H9 (cell line): ENCODE data around the gene C19orf73. TPM values are rescaled to one million over a fixed set of nuclear protein-coding genes. Genes with fewer than 3 reads are reported as not detected.
A peak's percentile ranks its signal among the peaks of the same experiment; 100 is the strongest.

Experiments used
- DNase-seq: peaks from one replicate; pipeline ENCODE4 v3.0.0-alpha.2; 2017
- H2AFZ ChIP-seq: one replicate; pipeline ENCODE4 v1.6.1; 2013; ENCODE audit warnings: mild to moderate bottlenecking, low read length, control low read depth, moderate library complexity
- H2AK5ac ChIP-seq: 2 replicates; pipeline ENCODE4 v1.6.1; 2013; ENCODE audit warnings: low read length, control low read depth, mixed read lengths; ENCODE audit not compliant: insufficient read length
- H2BK120ac ChIP-seq: one replicate; pipeline ENCODE4 v1.6.1; 2013; ENCODE audit warnings: low read depth, mild to moderate bottlenecking, low read length, control low read depth, inconsistent platforms; ENCODE audit not compliant: poor library complexity, severe bottlenecking
- H2BK12ac ChIP-seq: 2 replicates; pipeline ENCODE4 v1.6.1; 2013; ENCODE audit warnings: low read length, control low read depth, mixed read lengths, low read depth; ENCODE audit not compliant: insufficient read length
- H2BK15ac ChIP-seq: 2 replicates; pipeline ENCODE4 v1.6.1; 2013; ENCODE audit warnings: low read depth, low read length, control low read depth
- H2BK20ac ChIP-seq: one replicate; pipeline ENCODE4 v1.6.1; 2013; ENCODE audit warnings: low read depth, mild to moderate bottlenecking, low read length, control low read depth, inconsistent platforms; ENCODE audit not compliant: poor library complexity, severe bottlenecking
- H2BK5ac ChIP-seq: 2 replicates; pipeline ENCODE4 v1.6.1; 2013; ENCODE audit warnings: low read length, control low read depth, mixed read lengths; ENCODE audit not compliant: insufficient read length
- H3K14ac ChIP-seq: 2 replicates; pipeline ENCODE4 v1.6.1; 2013; ENCODE audit warnings: low read length, control low read depth; ENCODE audit not compliant: insufficient read depth
- H3K18ac ChIP-seq: 2 replicates; pipeline ENCODE4 v1.6.1; 2013; ENCODE audit warnings: low read depth, mild to moderate bottlenecking, mixed read lengths, low read length, control low read depth; ENCODE audit not compliant: insufficient read length
- H3K23ac ChIP-seq: 2 replicates; pipeline ENCODE4 v1.6.1; 2013; ENCODE audit warnings: low read length, control low read depth, mixed read lengths, low read depth; ENCODE audit not compliant: insufficient read length
- H3K23me2 ChIP-seq: 2 replicates; pipeline ENCODE4 v1.6.1; 2013; ENCODE audit warnings: low read depth, mild to moderate bottlenecking, mixed read lengths, low read length, control low read depth; ENCODE audit not compliant: insufficient read length, poor library complexity, severe bottlenecking
- H3K27ac ChIP-seq: 2 replicates; pipeline ENCODE4 v1.5.1; 2013; ENCODE audit warnings: low read length, control low read depth, mixed read lengths, low read depth; ENCODE audit not compliant: insufficient read length
- H3K27me3 ChIP-seq: 2 replicates; pipeline ENCODE4 v1.6.1; 2013; ENCODE audit warnings: low read length, control low read depth, inconsistent platforms; ENCODE audit not compliant: insufficient read depth
- H3K4ac ChIP-seq: 2 replicates; pipeline ENCODE4 v1.6.1; 2013; ENCODE audit warnings: low read depth, mild to moderate bottlenecking, control low read depth, inconsistent platforms, low read length, moderate library complexity
- H3K4me1 ChIP-seq: 2 replicates; pipeline ENCODE4 v1.6.1; 2013; ENCODE audit warnings: low read length, control low read depth, inconsistent platforms; ENCODE audit not compliant: insufficient read depth
- H3K4me2 ChIP-seq: 2 replicates; pipeline ENCODE4 v1.6.1; 2013; ENCODE audit warnings: low read length, control low read depth, mixed read lengths; ENCODE audit not compliant: insufficient read length, insufficient read depth
- H3K56ac ChIP-seq: 2 replicates; pipeline ENCODE4 v1.6.1; 2013; ENCODE audit warnings: low read depth, mild to moderate bottlenecking, mixed read lengths, low read length, control low read depth; ENCODE audit not compliant: insufficient read length
- H3K79me1 ChIP-seq: 2 replicates; pipeline ENCODE4 v1.6.1; 2013; ENCODE audit warnings: low read depth, mild to moderate bottlenecking, moderate library complexity, low read length, control low read depth, inconsistent platforms; ENCODE audit not compliant: insufficient read depth, poor library complexity, severe bottlenecking
- H3K79me2 ChIP-seq: 2 replicates; pipeline ENCODE4 v1.6.1; 2013; ENCODE audit warnings: low read length, control low read depth, inconsistent platforms; ENCODE audit not compliant: insufficient read depth
- H3K9ac ChIP-seq: 2 replicates; pipeline ENCODE4 v1.6.1; 2013; ENCODE audit warnings: low read length, control low read depth, mixed read lengths; ENCODE audit not compliant: insufficient read length; ENCODE audit errors: extremely low read depth
- H3K9me3 ChIP-seq: one replicate; pipeline ENCODE4 v1.6.1; 2013; ENCODE audit warnings: low read depth, low read length, inconsistent platforms; ENCODE audit not compliant: control insufficient read depth
- H3T11ph ChIP-seq: one replicate; pipeline ENCODE4 v1.6.1; 2013; ENCODE audit warnings: mild to moderate bottlenecking, low read length, control low read depth, inconsistent platforms
- H4K20me1 ChIP-seq: one replicate; pipeline ENCODE4 v1.6.1; 2013; ENCODE audit not compliant: control insufficient read depth, insufficient read length, insufficient read depth
- H4K5ac ChIP-seq: 2 replicates; pipeline ENCODE4 v1.6.1; 2013; ENCODE audit warnings: low read depth, mild to moderate bottlenecking, mixed read lengths, low read length, control low read depth; ENCODE audit not compliant: insufficient read length
- H4K8ac ChIP-seq: replicated peaks from 2 replicates; pipeline ENCODE4 v1.6.1; 2013; ENCODE audit warnings: low read length, control low read depth, mixed read lengths, low read depth; ENCODE audit not compliant: insufficient read length
- H4K91ac ChIP-seq: 2 replicates; pipeline ENCODE4 v1.6.1; 2013; ENCODE audit warnings: low read depth, mild to moderate bottlenecking, moderate library complexity, mixed read lengths, low read length, control low read depth; ENCODE audit not compliant: insufficient read length
- H3K27ac Mint-ChIP-seq, 3 experiments: 2 replicates in 2 of 3; 3 replicates in 1 of 3; pipeline ENCODE4 v1.8.0; 2020 to 2021; ENCODE audit warnings: mixed read lengths in 3 of 3, mild to moderate bottlenecking in 1 of 3, moderate library complexity in 1 of 3
- H3K27me3 Mint-ChIP-seq: 2 replicates; pipeline ENCODE4 v1.8.0; 2021; ENCODE audit warnings: low read depth, mild to moderate bottlenecking, moderate library complexity, mixed read lengths
- H3K36me3 Mint-ChIP-seq, 3 experiments: 2 replicates in 2 of 3; 3 replicates in 1 of 3; pipeline ENCODE4 v1.8.0; 2020 to 2021; ENCODE audit warnings: low read depth in 3 of 3, mixed read lengths in 3 of 3; ENCODE audit not compliant: insufficient read depth in 1 of 3
- H3K4me1 Mint-ChIP-seq, 2 experiments: 2 replicates each; pipeline ENCODE4 v1.8.0; 2020; ENCODE audit warnings: mixed read lengths in 2 of 2
- H3K4me3 Mint-ChIP-seq, 2 experiments: 2 replicates in 1 of 2; 3 replicates in 1 of 2; pipeline ENCODE4 v1.8.0; 2020 to 2021; ENCODE audit warnings: mild to moderate bottlenecking in 2 of 2, mixed read lengths in 2 of 2, moderate library complexity in 1 of 2
- H3K9me3 Mint-ChIP-seq, 2 experiments: 2 replicates in 1 of 2; 3 replicates in 1 of 2; pipeline ENCODE4 v1.8.0; 2020; ENCODE audit warnings: mild to moderate bottlenecking in 2 of 2, mixed read lengths in 2 of 2, moderate library complexity in 1 of 2
- CTCF ChIP-seq: fragments of 200-600 bp; sonication (generic); conservative IDR thresholded peaks from 3 replicates; pipeline ENCODE4 v1.8.0; 2021; ENCODE audit warnings: antibody characterized with exemption, mild to moderate bottlenecking
- WGBS: extraction: QIAGEN DNeasy Blood & Tissue Kit; methylation state at CpG from one replicate; pipeline ENCODE4 v1.1.7; 2013; ENCODE audit warnings: missing lambda C conversion rate, low lambda C conversion rate, mixed read lengths; ENCODE audit not compliant: insufficient read length; ENCODE audit errors: extremely low coverage; 5-methylcytosine and 5-hydroxymethylcytosine counted together
- total RNA-seq: library from RNA; stranded (reverse); gene quantifications from 2 replicates; pipeline ENCODE4 v1.2.1, GENCODE V29; 2021

The C19orf73 gene
- total RNA-seq, 1 experiment from 2014 or later: 1.1 TPM

GRCh38 chr19:49116544-49116943 lies 2.4 kb downstream of the C19orf73 start:
- no peak overlapping the region for H3K4me2 ChIP-seq
- no peak overlapping the region for H3K56ac ChIP-seq
- H3K79me2 ChIP-seq: no peaks in the 10 kb centered on the region
- DNase-seq: no peak
- H2BK5ac ChIP-seq: no peak overlapping the region
- H4K8ac ChIP-seq: no peak overlapping the region
- no peak overlapping the region for H2BK12ac ChIP-seq
- peaks cover 0 to 4% (median 0%) of the 10 kb centered on the region in 3 experiments; a peak in 1 of 7 replicates for H3K36me3 Mint-ChIP-seq
- H3K9me3 Mint-ChIP-seq: no peaks in the 10 kb centered on the region; a peak in 1 of 5 replicates
- H3K27me3 ChIP-seq: peaks cover 9% of the 10 kb centered on the region; the same call in 1 of the 2 replicates
- no peak overlapping the region for H3K18ac ChIP-seq
- no peak overlapping the region for H2AFZ ChIP-seq
- no peak overlapping the region for H3K9ac ChIP-seq
- no peak overlapping the region for H3K4ac ChIP-seq
- no peaks in the 10 kb centered on the region for H3K79me1 ChIP-seq
- H4K20me1 ChIP-seq: no peaks in the 10 kb centered on the region
- no peak overlapping the region for H3K27ac ChIP-seq
- peaks cover 26% of the 10 kb centered on the region for H3K27me3 Mint-ChIP-seq
- no peak overlapping the region for H3K23ac ChIP-seq
- no peak for TF ChIP-seq CTCF
- no peak overlapping the region for H2BK120ac ChIP-seq
- no peaks in the 10 kb centered on the region for H3K9me3 ChIP-seq
- no CpG with 5 or more reads among the region's 1 CpG for WGBS
- peaks cover 4% of the 10 kb centered on the region for H3K23me2 ChIP-seq
- no peak overlapping the region for H2BK15ac ChIP-seq
- peak overlapping the region in 1 of 2 experiments; percentile 60; a peak in 2 of 5 replicates for H3K4me3 Mint-ChIP-seq
- no peak overlapping the region for H2AK5ac ChIP-seq
- no peak overlapping the region for H3T11ph ChIP-seq
- H4K91ac ChIP-seq: no peak overlapping the region
- H3K4me1 Mint-ChIP-seq: peaks cover 25 to 33% of the 10 kb centered on the region in 2 experiments
- no peak overlapping the region for H2BK20ac ChIP-seq
- H3K4me1 ChIP-seq: peaks cover 3% of the 10 kb centered on the region; the same call in 1 of the 2 replicates
- H4K5ac ChIP-seq: no peak overlapping the region
- no peak overlapping the region for H3K27ac Mint-ChIP-seq
- no peak overlapping the region for H3K14ac ChIP-seq
